Peyer's patch (tissue), 4 donors: ENCODE data around the gene MED15. TPM values are rescaled to one million over a fixed set of nuclear protein-coding genes. Genes with fewer than 3 reads are reported as not detected.
"Not testable (repeated sequence)": the region's sequence is repeated elsewhere in the genome, so short reads cannot be mapped to it uniquely, and the experiment has no call there.

ENCODE experiments used
- DNase-seq, 3 donors: peaks; one replicate each; pipeline ENCODE4 v3.0.0-alpha.2; 2017 to 2019
- H3K27ac ChIP-seq, 4 donors: fragments of 200-600 bp; sonication (generic); one replicate each; pipeline ENCODE4 v1.5.1; 2016 to 2019
- H3K27me3 ChIP-seq, 2 donors: fragments of 200-600 bp; sonication (generic); one replicate each; pipeline ENCODE4 v1.5.1; 2019
- H3K36me3 ChIP-seq, 3 donors: fragments of 200-600 bp; sonication (generic); one replicate each; pipeline ENCODE4 v1.5.1; 2016 to 2019
- H3K4me1 ChIP-seq, 4 donors: fragments of 200-600 bp; sonication (generic); one replicate each; pipeline ENCODE4 v1.5.1; 2016 to 2019
- H3K4me3 ChIP-seq, 4 donors: fragments of 200-600 bp; sonication (generic); 1 replicate in 3 of 4; 2 replicates in 1 of 4; pipeline ENCODE4 v1.5.1; 2016 to 2019; ENCODE audit warnings: mild to moderate bottlenecking in 1 of 4
- H3K9me3 ChIP-seq, 4 donors: fragments of 200-600 bp; sonication (generic); one replicate each; pipeline ENCODE4 v1.5.1; 2016 to 2019; ENCODE audit warnings: mild to moderate bottlenecking in 1 of 4
- POLR2A ChIP-seq, 2 donors: fragments of 450-650 bp; IDR thresholded peaks; one replicate each; pipeline ENCODE4 v1.5.1; 2017; ENCODE audit warnings: antibody characterized with exemption in 2 of 2, mild to moderate bottlenecking in 2 of 2, moderate library complexity in 2 of 2
- total RNA-seq, 4 donors: library from RNA; depleted of rRNA; stranded (reverse); fragments of >200 nt; gene quantifications; one replicate each; pipeline ENCODE4 v1.1.0, GENCODE V29; 2016
- TF ChIP-seq, protein P1 (sequence below), 6 experiments: fragments of 450-650 bp in 4 of 6; fragments of 200-600 bp in 2 of 6; sonication (generic) in 1 of 6; IDR thresholded peaks; one replicate each; pipeline ENCODE4 v1.5.1; 2017 to 2019; ENCODE audit warnings: antibody characterized with exemption in 6 of 6, mild to moderate bottlenecking in 3 of 6, moderate library complexity in 1 of 6

The MED15 gene
- total RNA-seq, 4 donors from 2014 or later, result 115 to 215 (median 161) TPM

DNA sequence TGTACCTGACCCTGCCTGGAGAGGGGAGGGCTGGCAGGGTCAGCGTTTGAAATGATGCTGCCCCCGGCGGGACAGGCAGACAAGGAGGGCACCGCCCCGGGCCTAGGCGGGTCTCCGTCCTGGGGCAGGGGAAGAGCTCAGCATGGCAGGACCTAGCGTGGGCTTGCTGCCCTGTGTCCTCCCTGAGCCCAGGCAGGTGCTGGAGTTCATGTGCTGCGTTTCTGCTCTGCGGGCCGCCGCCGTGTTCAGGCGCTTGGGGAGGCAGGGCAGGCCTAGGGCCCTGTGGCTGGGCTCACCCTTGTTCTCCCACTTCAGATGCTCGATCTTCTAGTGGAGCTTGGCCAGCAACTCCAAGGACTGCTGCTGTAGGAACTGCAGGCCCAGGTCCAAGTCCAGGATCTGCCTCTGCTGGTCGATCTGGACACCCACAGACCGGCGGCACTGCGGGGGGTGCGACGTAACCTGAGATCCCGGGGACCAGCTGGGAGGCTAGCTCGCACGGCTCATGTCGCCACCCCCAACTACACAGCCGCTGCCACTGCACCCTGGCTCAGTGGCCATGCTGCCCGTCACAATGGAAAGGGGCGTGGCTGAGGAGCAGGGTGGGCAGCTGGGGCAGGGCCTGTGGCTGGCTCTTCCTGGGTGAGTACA is 84.4 kb downstream of the MED15 start:
- no peak for TF ChIP-seq POLR2A (IDR thresholded peaks at IDR 0.05)
- TF ChIP-seq, protein P1, sequence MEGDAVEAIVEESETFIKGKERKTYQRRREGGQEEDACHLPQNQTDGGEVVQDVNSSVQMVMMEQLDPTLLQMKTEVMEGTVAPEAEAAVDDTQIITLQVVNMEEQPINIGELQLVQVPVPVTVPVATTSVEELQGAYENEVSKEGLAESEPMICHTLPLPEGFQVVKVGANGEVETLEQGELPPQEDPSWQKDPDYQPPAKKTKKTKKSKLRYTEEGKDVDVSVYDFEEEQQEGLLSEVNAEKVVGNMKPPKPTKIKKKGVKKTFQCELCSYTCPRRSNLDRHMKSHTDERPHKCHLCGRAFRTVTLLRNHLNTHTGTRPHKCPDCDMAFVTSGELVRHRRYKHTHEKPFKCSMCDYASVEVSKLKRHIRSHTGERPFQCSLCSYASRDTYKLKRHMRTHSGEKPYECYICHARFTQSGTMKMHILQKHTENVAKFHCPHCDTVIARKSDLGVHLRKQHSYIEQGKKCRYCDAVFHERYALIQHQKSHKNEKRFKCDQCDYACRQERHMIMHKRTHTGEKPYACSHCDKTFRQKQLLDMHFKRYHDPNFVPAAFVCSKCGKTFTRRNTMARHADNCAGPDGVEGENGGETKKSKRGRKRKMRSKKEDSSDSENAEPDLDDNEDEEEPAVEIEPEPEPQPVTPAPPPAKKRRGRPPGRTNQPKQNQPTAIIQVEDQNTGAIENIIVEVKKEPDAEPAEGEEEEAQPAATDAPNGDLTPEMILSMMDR (IDR thresholded peaks at IDR 0.05), result no peak
- no peak overlapping the region for H3K27ac ChIP-seq
- H3K4me1 ChIP-seq, result no peaks in the 10 kb centered on the region
- DNase-seq, result peak in 1 of 3 donors; percentile 40
- no peaks in the 10 kb centered on the region for H3K9me3 ChIP-seq
- H3K36me3 ChIP-seq, result peaks cover 0 to 11% (median 0%) of the 10 kb centered on the region in 3 donors
- H3K4me3 ChIP-seq, result no peak overlapping the region
- H3K27me3 ChIP-seq, result no peaks in the 10 kb centered on the region

DNA sequence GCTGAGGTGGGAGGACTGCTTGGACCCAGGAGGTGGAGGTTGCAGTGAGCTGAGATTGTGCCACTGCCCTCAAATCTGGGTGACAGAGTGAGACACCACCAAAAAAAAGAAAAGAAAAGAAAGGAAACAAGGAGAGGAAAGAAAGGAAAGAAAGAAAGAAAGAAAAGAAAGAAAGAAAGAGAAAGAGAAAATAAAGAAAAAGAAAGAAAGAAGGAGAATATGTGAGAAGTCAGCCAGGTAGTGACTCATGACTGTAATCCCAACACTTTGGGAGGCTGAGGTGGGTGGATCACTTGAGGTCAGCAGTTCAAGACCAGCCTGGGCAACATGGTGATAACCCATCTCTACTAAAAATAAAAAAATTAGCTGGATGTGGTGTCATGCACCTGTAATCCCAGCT is 86.6 kb downstream of the MED15 start:
- not testable (repeated sequence) for H3K27me3 ChIP-seq, H3K36me3 ChIP-seq, H3K9me3 ChIP-seq, H3K27ac ChIP-seq, DNase-seq, H3K4me3 ChIP-seq, H3K4me1 ChIP-seq

DNA sequence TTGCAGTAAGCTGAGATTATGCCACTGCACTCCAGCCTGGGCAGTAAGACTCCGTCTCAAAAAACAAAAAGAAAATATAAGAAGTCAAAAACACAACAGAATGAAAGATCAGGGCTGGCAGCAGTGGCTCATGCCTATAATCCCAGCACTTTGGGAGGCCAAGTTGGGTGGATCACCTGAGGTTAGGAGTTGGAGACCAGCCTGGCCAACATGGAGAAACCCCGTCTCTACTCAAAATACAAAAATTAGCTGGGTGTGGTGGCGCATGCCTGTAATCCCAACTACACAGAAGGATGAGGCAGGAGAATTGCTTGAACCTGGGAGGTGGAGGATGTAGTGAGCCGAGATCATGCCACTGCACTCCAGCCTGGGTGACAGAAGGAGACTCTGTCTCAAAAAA is 87.1 kb downstream of the MED15 start:
- not testable (repeated sequence) for H3K36me3 ChIP-seq, H3K4me3 ChIP-seq, H3K27me3 ChIP-seq, H3K9me3 ChIP-seq, H3K4me1 ChIP-seq, H3K27ac ChIP-seq, DNase-seq

- no peaks in the 10 kb centered on the region for H3K36me3 ChIP-seq
- H3K9me3 ChIP-seq, result no peaks in the 10 kb centered on the region
- no peak for DNase-seq
- no peak overlapping the region for H3K27ac ChIP-seq
- no peak for TF ChIP-seq POLR2A (IDR thresholded peaks at IDR 0.05)
- TF ChIP-seq, protein P1 (IDR thresholded peaks at IDR 0.05), result no peak
- no peaks in the 10 kb centered on the region for H3K27me3 ChIP-seq
- no peaks in the 10 kb centered on the region for H3K4me1 ChIP-seq
- no peak overlapping the region for H3K4me3 ChIP-seq
Measured at GRCh38 chr22:20595461-20595860, 88.1 kb downstream of the MED15 start.

GRCh38 chr22:20599117-20599516 is 91.7 kb downstream of the MED15 start:
- Histone ChIP-seq H3K27me3 (no peaks in the 10 kb centered on the region), H3K4me3 (no peak overlapping the region), H3K27ac (no peak overlapping the region), H3K36me3 (no peaks in the 10 kb centered on the region), H3K4me1 (no peaks in the 10 kb centered on the region), H3K9me3 (no peaks in the 10 kb centered on the region)
- no peak for TF ChIP-seq POLR2A (IDR thresholded peaks at IDR 0.05)
- TF ChIP-seq, protein P1 (IDR thresholded peaks at IDR 0.05), result no peak
- no peak for DNase-seq

GRCh38 chr22:20600137-20600673 is 92.8 kb downstream of the MED15 start:
- TF ChIP-seq, protein P1 (IDR thresholded peaks at IDR 0.05), result no peak
- TF ChIP-seq POLR2A (IDR thresholded peaks at IDR 0.05), result no peak
- no peak for DNase-seq
- H3K4me1 ChIP-seq, result no peaks in the 10 kb centered on the region
- no peak overlapping the region for H3K27ac ChIP-seq
- no peaks in the 10 kb centered on the region for H3K36me3 ChIP-seq
- H3K27me3 ChIP-seq, result no peaks in the 10 kb centered on the region
- no peak overlapping the region for H3K4me3 ChIP-seq
- H3K9me3 ChIP-seq, result no peaks in the 10 kb centered on the region

DNA sequence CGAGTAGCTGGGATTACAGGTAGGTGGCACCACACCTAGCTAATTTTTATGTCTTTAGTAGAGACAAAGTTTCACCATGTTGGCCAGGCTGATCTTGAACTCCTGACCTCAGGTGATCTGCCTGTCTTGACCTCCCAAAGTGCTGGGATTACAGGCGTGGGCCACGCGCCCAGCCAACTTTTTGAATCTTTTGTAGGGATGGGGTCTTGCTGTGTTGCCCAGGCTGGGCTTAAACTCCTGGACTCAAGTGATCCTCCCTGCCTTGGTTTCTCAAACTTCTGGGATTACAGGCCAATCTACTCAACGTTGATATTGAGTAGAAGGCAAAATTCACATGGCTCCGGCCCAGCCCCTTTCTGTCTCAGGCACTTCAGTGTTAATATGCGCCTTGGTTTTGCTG is 93.9 kb downstream of the MED15 start:
- Histone ChIP-seq H3K9me3 (no peaks in the 10 kb centered on the region), H3K27ac (no peak overlapping the region), H3K36me3 (no peaks in the 10 kb centered on the region), H3K4me1 (peaks cover 0 to 2% (median 0%) of the 10 kb centered on the region in 4 donors), H3K4me3 (no peak overlapping the region), H3K27me3 (no peaks in the 10 kb centered on the region)
- TF ChIP-seq, protein P1 (IDR thresholded peaks at IDR 0.05), result no peak
- TF ChIP-seq POLR2A (IDR thresholded peaks at IDR 0.05), result no peak
- no peak for DNase-seq
